IMR-90 (cell line): ENCODE measurements around the gene P2RX3. TPM values are rescaled to one million over a fixed set of nuclear protein-coding genes. Genes with fewer than 3 reads are reported as not detected.

Experiments used
- ATAC-seq: fragments of 200-7000 bp; cut with Tn5 transposase; 2 replicates; pipeline ENCODE4 v1.9.1; 2020; ENCODE audit warnings: low read depth, mild to moderate bottlenecking, moderate library complexity
- BruUV-seq: library from RNA; stranded (reverse); fragments of 400-500 nt; replicated peaks from 2 replicates; lab custom pipeline; 2021; lab: Mats Ljungman, UMichigan
- CTCF ChIA-PET: fragments of 300-600 bp; formaldehyde crosslinking; extraction: SDS; loops from one replicate; lab custom pipeline; 2021; ENCODE audit warnings: antibody characterized with exemption; lab: Yijun Ruan, JAX
- POLR2A ChIA-PET: fragments of 300-600 bp; sonication (Branson Sonifier 250); formaldehyde crosslinking; loops from one replicate; lab custom pipeline; 2022; ENCODE audit warnings: antibody characterized with exemption; ENCODE audit not compliant: unreplicated experiment; lab: Charles Lee
- DNase-seq: peaks from one replicate; pipeline ENCODE4 v3.0.0; 2013
- H2AFZ ChIP-seq: replicated peaks from 2 replicates; pipeline ENCODE3; 2013; ENCODE audit warnings: low read length, mild to moderate bottlenecking; ENCODE audit not compliant: poor library complexity
- H2AK5ac ChIP-seq: 2 replicates; pipeline ENCODE4 v1.6.1; 2013; ENCODE audit warnings: low read depth, low read length, inconsistent platforms
- H2AK9ac ChIP-seq: replicated peaks from 2 replicates; pipeline ENCODE3; 2013; ENCODE audit warnings: mild to moderate bottlenecking, low read depth, low read length, moderate library complexity; ENCODE audit not compliant: poor library complexity
- H2BK120ac ChIP-seq: 2 replicates; pipeline ENCODE4 v1.6.1; 2013; ENCODE audit warnings: low read depth, low read length, inconsistent platforms
- H2BK15ac ChIP-seq: 3 replicates; pipeline ENCODE4 v1.6.1; 2013; ENCODE audit warnings: low read depth, low read length, inconsistent platforms
- H2BK20ac ChIP-seq: 2 replicates; pipeline ENCODE4 v1.6.1; 2013; ENCODE audit warnings: low read depth, mild to moderate bottlenecking, inconsistent platforms, low read length, moderate library complexity
- H2BK5ac ChIP-seq: 2 replicates; pipeline ENCODE4 v1.6.1; 2013; ENCODE audit warnings: mild to moderate bottlenecking, low read depth, low read length, inconsistent platforms; ENCODE audit not compliant: poor library complexity, severe bottlenecking
- H3K14ac ChIP-seq: replicated peaks from 2 replicates; pipeline ENCODE4 v1.6.1; 2013; ENCODE audit warnings: low read depth, low read length, inconsistent platforms
- H3K18ac ChIP-seq: 2 replicates; pipeline ENCODE4 v1.6.1; 2013; ENCODE audit warnings: low read depth, low read length, control low read depth
- H3K23ac ChIP-seq: 2 replicates; pipeline ENCODE4 v1.6.1; 2013; ENCODE audit warnings: low read depth, low read length, inconsistent platforms
- H3K27ac ChIP-seq: 2 replicates; pipeline ENCODE4 v1.5.1; 2013; ENCODE audit warnings: mild to moderate bottlenecking, control low read depth, low read length; ENCODE audit not compliant: insufficient read depth
- H3K27me3 ChIP-seq: 2 replicates; pipeline ENCODE4 v1.6.1; 2013; ENCODE audit warnings: low read length; ENCODE audit not compliant: control insufficient read depth, insufficient read depth
- H3K36me3 ChIP-seq: 2 replicates; pipeline ENCODE4 v1.6.1; 2013; ENCODE audit warnings: low read length, mixed read lengths; ENCODE audit not compliant: control insufficient read depth, insufficient read depth
- H3K4ac ChIP-seq: 2 replicates; pipeline ENCODE4 v1.6.1; 2013; ENCODE audit warnings: low read depth, low read length, inconsistent platforms
- H3K4me1 ChIP-seq: 2 replicates; pipeline ENCODE4 v1.6.1; 2013; ENCODE audit warnings: low read length, mixed read lengths; ENCODE audit not compliant: control insufficient read depth, insufficient read depth
- H3K4me2 ChIP-seq: 2 replicates; pipeline ENCODE4 v1.6.1; 2013; ENCODE audit warnings: low read depth, mild to moderate bottlenecking, control low read depth, low read length, moderate library complexity
- H3K4me3 ChIP-seq: 2 replicates; pipeline ENCODE4 v1.5.1; 2013; ENCODE audit warnings: low read depth, mild to moderate bottlenecking, control low read depth, low read length, moderate library complexity; ENCODE audit not compliant: insufficient read depth
- H3K56ac ChIP-seq: 2 replicates; pipeline ENCODE4 v1.6.1; 2013; ENCODE audit warnings: low read length, inconsistent platforms; ENCODE audit not compliant: insufficient read depth; ENCODE audit errors: extremely low read depth
- H3K79me1 ChIP-seq, 2 experiments: 2 replicates each; pipeline ENCODE4 v1.6.1; 2013; ENCODE audit warnings: low read length in 2 of 2, inconsistent platforms in 1 of 2, low read depth in 1 of 2
- H3K9ac ChIP-seq: 2 replicates; pipeline ENCODE4 v1.6.1; 2013; ENCODE audit warnings: low read depth, low read length, control low read depth
- H3K9me1 ChIP-seq: 2 replicates; pipeline ENCODE4 v1.6.1; 2013; ENCODE audit warnings: low read length, inconsistent platforms; ENCODE audit not compliant: insufficient read depth
- H3K9me3 ChIP-seq: 2 replicates; pipeline ENCODE4 v1.6.1; 2013; ENCODE audit warnings: low read length; ENCODE audit not compliant: control insufficient read depth, insufficient read depth
- H4K20me1 ChIP-seq: 2 replicates; pipeline ENCODE4 v1.6.1; 2013; ENCODE audit warnings: low read length, inconsistent platforms; ENCODE audit not compliant: insufficient read depth
- H4K5ac ChIP-seq: 2 replicates; pipeline ENCODE4 v1.6.1; 2013; ENCODE audit warnings: mild to moderate bottlenecking, low read depth, low read length, control low read depth
- H4K8ac ChIP-seq, 2 experiments: 2 replicates each; pipeline ENCODE4 v1.6.1; 2013; ENCODE audit warnings: low read depth in 2 of 2, low read length in 2 of 2, control low read depth in 1 of 2, inconsistent platforms in 1 of 2
- H4K91ac ChIP-seq: 2 replicates; pipeline ENCODE4 v1.6.1; 2013; ENCODE audit warnings: low read depth, low read length, inconsistent platforms; ENCODE audit not compliant: insufficient read depth
- FOS ChIP-seq: fragments of 150-350 bp; IDR thresholded peaks from 2 replicates; pipeline ENCODE4 v1.6.1; 2016; ENCODE audit warnings: low read depth, low read length
- MAZ ChIP-seq: IDR thresholded peaks from 2 replicates; pipeline ENCODE4 v1.6.1; 2012; ENCODE audit warnings: low read depth, mild to moderate bottlenecking, low read length, improper control_type of control experiment, moderate library complexity, borderline replicate concordance
- MXI1 ChIP-seq: IDR thresholded peaks from 2 replicates; pipeline ENCODE4 v1.6.1; 2012; ENCODE audit warnings: low read depth, mild to moderate bottlenecking, low read length, moderate library complexity, borderline replicate concordance
- USF2 ChIP-seq: fragments of 150-350 bp; IDR thresholded peaks from 2 replicates; pipeline ENCODE4 v1.6.1; 2017; ENCODE audit warnings: mild to moderate bottlenecking, antibody characterized with exemption, low read length, low read depth
- WGBS, 2 experiments: methylation state at CpG; one replicate each; pipeline versions ENCODE4 v1.1.5 to v1.1.7; 2013; ENCODE audit warnings: missing lambda C conversion rate in 2 of 2; ENCODE audit not compliant: insufficient read length in 1 of 2; ENCODE audit errors: extremely low coverage in 2 of 2; 5-methylcytosine and 5-hydroxymethylcytosine counted together
- dilution Hi-C: fragments of 300-500 bp; cut with HindIII; formaldehyde crosslinking; loops from one replicate; pipeline ENCODE4 v1.14.3; 2018; ENCODE audit warnings: low sequenced_read_pairs; ENCODE audit not compliant: unreplicated experiment
- in situ Hi-C: fragments of 300-500 bp; cut with MboI; formaldehyde crosslinking; loops from 3 replicates; pipeline ENCODE4 v1.14.3; 2019; ENCODE audit warnings: low sequenced_read_pairs, inconsistent platforms, mixed read lengths
- intact Hi-C: fragments of 100-400 bp; cut with micrococcal nuclease; formaldehyde crosslinking; loops from 2 replicates; pipeline ENCODE4 v1.10.0; 2022
- polyA plus RNA-seq, 3 experiments: library from polyadenylated mRNA; depleted of rRNA; stranded (reverse); fragments of >200 nt; gene quantifications; 2 replicates each; pipeline ENCODE4 v1.2.3, GENCODE V29; 2012; ENCODE audit warnings: low replicate concordance in 1 of 3
- total RNA-seq: library from RNA; depleted of rRNA; stranded (reverse); fragments of >200 nt; gene quantifications from 2 replicates; pipeline ENCODE4 v1.2.3, GENCODE V29; 2012

Gene P2RX3
- total and polyA plus RNA-seq, 2 of the 4 experiments (the other 2 are of a cell fraction), result not detected

GRCh38 chr11:57335023-57335342 lies 3.2 kb upstream of the P2RX3 start:
- Histone ChIP-seq H3K4me1 (peaks cover 8% of the 10 kb centered on the region), H2BK20ac (no peak overlapping the region), H4K5ac (peak overlapping the region; percentile 40; the same call in 1 of the 2 replicates), H3K23ac (peak overlapping the region; percentile 69), H3K18ac (no peak overlapping the region), H3K36me3 (peaks cover 35% of the 10 kb centered on the region), H2AK5ac (peak overlapping the region; percentile 31), H3K9me1 (peaks cover 14% of the 10 kb centered on the region), H3K9ac (peak overlapping the region; percentile 80), H3K9me3 (no peaks in the 10 kb centered on the region), H3K4me2 (peak overlapping the region; percentile 95), H3K27me3 (peaks cover 15% of the 10 kb centered on the region), H4K91ac (peak overlapping the region; percentile 38; the same call in 1 of the 2 replicates), H4K20me1 (0 out of 2 replicates have a peak, but pooled peaks cover 3% of the 10 kb centered on the region), H3K27ac (peak overlapping the region; percentile 77), H3K4ac (peak overlapping the region; percentile 63), H3K79me1 (peaks cover 42 to 56% of the 10 kb centered on the region in 2 experiments), H3K4me3 (peak overlapping the region; percentile 76), H4K8ac (peak overlapping the region; percentile 81 to 85; a peak in 3 of 4 replicates), H3K14ac (peak overlapping the region; percentile 85), H2AFZ (peak overlapping the region; percentile 86), H2BK15ac (no peak overlapping the region), H2BK120ac (no peak overlapping the region), H3K56ac (peak overlapping the region; percentile 63), H2AK9ac (peak overlapping the region; percentile 94), H2BK5ac (no peak overlapping the region)
- BruUV-seq, result no TSS peak
- in situ Hi-C loops (no loop called here), intact Hi-C loops (no loop called here), dilution Hi-C loops (no loop called here)
- CTCF ChIA-PET, result interaction anchor here (0.5 to 2.4 kb wide), 2 partner anchors 11 to 62 kb away, joined by 3 to 10 read pairs; no protein-coding TSS in a partner anchor
- ATAC-seq, result no peak
- DNase-seq, result no peak
- WGBS, 2 experiments, result 0% methylated on average over 5 of the region's 7 CpGs; no CpG with 5 or more reads in 1 of the 2 experiments
- POLR2A ChIA-PET, result interaction anchor here (1.4 kb wide), 1 partner anchor 9 kb away, joined by 9 read pairs; the partner anchor contains the start of gene TNKS1BP1
- TF ChIP-seq MXI1 (no peak), FOS (no peak), MAZ (no peak), USF2 (no peak)
